NCI-H128 (cell line): ENCODE measurements around the gene RAPGEF5.
"Not testable (repeated sequence)": the region's sequence is repeated elsewhere in the genome, so short reads cannot be mapped to it uniquely, and the experiment has no call there.

Experiments
- DNase-seq: peaks from one replicate; lab custom pipeline; 2025; ENCODE audit not compliant: unreplicated experiment; lab: John Stamatoyannopoulos, UW

Gene RAPGEF5

GRCh38 chr7:22094413-22095342, 262.3 kb downstream of the RAPGEF5 start:
- no peak for DNase-seq

- no peak for DNase-seq
Observed at GRCh38 chr7:22093936-22094335, 263.0 kb downstream of the RAPGEF5 start.

DNA sequence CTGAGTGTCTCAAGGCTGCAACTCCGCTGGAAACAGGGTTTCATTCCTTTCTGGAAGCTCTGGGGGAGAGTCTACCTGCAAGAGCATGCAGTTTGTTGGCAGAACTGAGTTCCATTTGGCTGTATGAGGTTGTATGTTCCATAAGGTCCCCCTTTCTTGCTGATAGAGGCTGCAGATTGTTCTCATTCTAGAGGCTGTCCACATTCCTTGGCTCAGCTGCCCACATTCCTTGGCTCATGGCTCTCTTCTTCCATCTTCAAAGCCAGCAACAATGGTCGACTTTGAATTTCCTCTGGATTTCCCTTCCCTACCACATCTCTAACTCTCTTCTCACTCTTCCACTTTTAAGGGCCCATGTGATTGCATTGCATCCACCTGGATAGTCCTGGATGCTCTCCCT, 264.0 kb downstream of the RAPGEF5 start:
- DNase-seq = no peak

DNA sequence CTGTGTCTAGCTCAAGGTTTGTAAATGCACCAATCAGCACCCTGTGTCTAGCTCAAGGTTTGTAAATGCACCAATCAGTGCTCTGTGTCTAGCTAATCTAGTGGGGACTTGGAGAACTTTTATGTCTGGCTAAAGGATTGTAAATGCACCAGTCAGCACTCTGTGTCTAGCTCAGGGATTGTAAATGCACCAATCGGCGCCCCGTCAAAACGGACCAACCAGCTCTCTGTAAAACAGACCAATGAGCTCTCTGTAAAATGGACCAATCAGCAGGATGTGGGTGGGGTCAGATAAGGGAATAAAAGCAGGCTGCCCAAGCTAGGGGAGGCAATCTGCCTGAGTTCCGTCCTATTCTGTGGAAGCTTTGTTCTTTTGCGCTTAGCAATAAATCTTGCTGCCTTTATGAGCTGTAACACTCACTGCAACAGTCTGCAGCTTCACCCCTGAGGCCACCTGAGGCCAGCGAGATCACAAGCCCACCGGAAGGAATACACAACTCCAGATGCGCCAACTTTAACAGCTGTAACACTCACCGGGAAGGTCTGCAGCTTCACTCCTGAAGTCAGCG, 265.9 kb downstream of the RAPGEF5 start:
- not testable (repeated sequence) for DNase-seq

DNA sequence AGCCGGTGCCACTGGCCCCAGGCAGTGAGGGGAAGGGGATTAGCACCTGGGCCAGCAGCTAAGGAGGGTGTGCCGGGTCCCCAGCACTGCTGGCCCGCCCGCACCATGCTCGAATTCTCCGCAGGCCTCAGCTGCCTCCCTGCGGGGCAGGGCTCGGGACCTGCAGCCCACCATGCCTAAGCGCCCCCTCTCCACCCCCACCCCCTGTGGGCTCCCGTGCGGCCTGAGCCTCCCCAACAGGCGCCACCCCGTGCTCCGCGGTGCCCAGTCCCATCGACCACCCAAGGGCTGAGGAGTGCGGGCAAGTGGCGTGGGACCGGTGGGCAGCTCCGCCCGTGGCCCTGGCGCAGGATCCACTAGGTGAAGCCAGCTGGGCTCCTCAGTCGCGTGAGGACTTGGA, 266.4 kb downstream of the RAPGEF5 start:
- no peak for DNase-seq

- no peak for DNase-seq
Observed at GRCh38 chr7:22090107-22090506, 266.8 kb downstream of the RAPGEF5 start.

DNA sequence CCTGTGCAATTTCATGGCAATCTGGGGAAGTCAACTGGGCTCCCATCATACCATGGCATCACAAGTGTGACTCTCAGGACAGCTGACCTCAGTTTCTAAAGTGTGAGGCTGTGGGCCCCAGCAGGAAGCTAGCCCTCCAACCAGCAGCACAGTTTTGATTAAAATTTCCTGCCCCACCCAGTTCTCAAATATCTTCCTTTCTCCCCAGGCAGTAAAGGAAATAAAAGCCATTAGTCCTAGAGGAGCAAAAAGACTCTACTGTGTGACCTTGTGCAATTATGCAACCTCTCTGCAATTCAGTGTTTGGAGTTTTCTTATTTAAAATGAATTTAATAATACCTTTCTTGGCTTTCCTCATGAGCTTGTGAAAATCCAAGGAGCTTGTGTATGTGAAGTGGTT, 268.1 kb downstream of the RAPGEF5 start:
- DNase-seq = no peak

DNA sequence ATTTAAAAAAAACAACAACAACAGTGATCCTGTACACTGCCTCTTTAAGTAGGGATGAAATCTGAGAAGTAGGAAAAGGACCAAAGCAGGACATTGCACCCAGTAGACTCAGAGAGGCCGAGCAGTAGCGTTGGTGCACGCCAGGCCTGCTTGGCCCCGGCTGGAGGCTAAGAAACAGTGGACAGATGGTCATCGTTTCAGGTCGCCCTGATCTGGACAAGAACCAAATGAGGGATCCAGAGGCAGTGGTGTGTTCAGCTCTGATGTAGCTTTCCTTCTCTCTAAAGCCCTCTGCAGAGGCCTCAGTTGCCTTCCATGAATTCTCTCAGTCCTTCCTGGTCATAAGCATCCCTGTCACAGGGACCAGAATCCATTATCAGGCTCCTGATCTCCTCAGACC, 269.1 kb downstream of the RAPGEF5 start:
- no peak for DNase-seq

- DNase-seq = no peak
Observed at GRCh38 chr7:22083704-22084240, 273.2 kb downstream of the RAPGEF5 start.

- peak; percentile 54 for DNase-seq
Observed at GRCh38 chr7:22082886-22083703, 273.9 kb downstream of the RAPGEF5 start.

GRCh38 chr7:22082553-22082885, 274.4 kb downstream of the RAPGEF5 start:
- DNase-seq = no peak

DNA sequence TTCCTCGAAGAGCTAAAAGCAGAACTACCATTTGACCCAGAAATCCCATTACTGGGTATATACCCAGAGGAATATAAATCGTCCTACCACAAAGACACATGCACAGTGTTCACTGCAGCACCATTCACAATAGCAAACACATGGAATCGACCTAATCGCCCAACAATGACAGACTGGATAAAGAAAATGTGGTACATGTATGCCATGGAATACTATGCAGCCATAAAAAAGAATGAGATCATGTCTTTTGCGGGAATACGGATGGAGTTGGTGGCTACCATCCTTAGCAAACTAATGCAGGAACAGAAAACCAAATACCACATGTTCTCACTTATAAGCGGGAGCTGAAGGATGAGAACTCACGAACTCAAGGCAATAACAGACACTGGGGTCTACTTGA, 276.7 kb downstream of the RAPGEF5 start:
- DNase-seq = not testable (repeated sequence)

DNA sequence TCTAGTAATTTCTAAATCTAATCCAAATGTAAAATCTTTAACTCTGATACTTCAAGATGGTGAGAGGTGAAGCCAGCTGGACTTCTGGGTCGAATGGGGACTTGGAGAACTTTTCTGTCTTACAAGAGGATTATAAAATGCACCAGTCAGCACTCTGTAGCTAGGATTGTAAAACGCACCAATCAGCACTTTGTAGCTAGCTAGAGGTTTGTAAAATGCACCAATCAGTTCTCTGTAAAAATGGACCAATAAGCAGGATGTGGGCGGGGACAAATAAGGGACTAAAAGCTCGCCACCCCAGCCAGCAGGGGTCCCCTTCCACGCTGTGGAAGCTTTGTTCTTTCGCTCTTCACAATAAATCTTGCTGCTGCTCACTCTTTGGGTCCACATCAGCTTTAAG, 278.1 kb downstream of the RAPGEF5 start:
- not testable (repeated sequence) for DNase-seq

- DNase-seq = no peak
Observed at GRCh38 chr7:22075561-22075960, 281.4 kb downstream of the RAPGEF5 start.

- no peak for DNase-seq
Observed at GRCh38 chr7:22074897-22075296, 282.1 kb downstream of the RAPGEF5 start.
